Measurements from ENCODE around the gene FNIP2. TPM values are rescaled to one million over a fixed set of nuclear protein-coding genes. Genes with fewer than 3 reads are reported as not detected.

The FNIP2 gene
- total RNA-seq, 1 donor from 2014 or later = 18.5 TPM

GRCh38 chr4:158858410-158859199 is 89.8 kb downstream of the FNIP2 start:
- Mint-ChIP-seq H3K9me3 (ENCODE audit: unreplicated experiment) (peaks cover 3% of the 10 kb centered on the region), H3K4me3 (ENCODE audit: unreplicated experiment) (no peak overlapping the region), H3K36me3 (ENCODE audit: low read depth, unreplicated experiment) (peaks cover 23% of the 10 kb centered on the region), H3K27me3 (ENCODE audit: low read depth, unreplicated experiment) (no peaks in the 10 kb centered on the region), H3K4me1 (ENCODE audit: low read depth, unreplicated experiment) (peaks cover 9% of the 10 kb centered on the region), H3K27ac (ENCODE audit: unreplicated experiment) (no peak overlapping the region)
- H3K27ac ChIP-seq (ENCODE audit: low read depth, low read length) = no peak overlapping the region
- TF ChIP-seq CTCF (IDR thresholded peaks at IDR 0.05; ENCODE audit: insufficient read depth, low read depth, low read length) (no peak), EZH2 (IDR thresholded peaks at IDR 0.05; ENCODE audit: insufficient read depth, low read length) (no peak)
- DNase-seq (ENCODE audit: low read depth) (peak; percentile 23), FAIRE-seq (peak; percentile 32)
- H3K4me3 ChIP-seq (ENCODE audit: insufficient read depth, low read depth, low read length) = no peak overlapping the region
- no peak overlapping the region for H3K9ac ChIP-seq (ENCODE audit: low read length)
- no peak overlapping the region for H3K4me2 ChIP-seq (ENCODE audit: low read length)
- peaks cover 6% of the 10 kb centered on the region for H3K4me1 ChIP-seq (ENCODE audit: insufficient read depth, low read length)
- peaks cover 5% of the 10 kb centered on the region for H3K36me3 ChIP-seq (ENCODE audit: insufficient read depth, low read length)
- no peaks in the 10 kb centered on the region for H3K27me3 ChIP-seq (ENCODE audit: insufficient read depth, low read length)
- no peaks in the 10 kb centered on the region for H4K20me1 ChIP-seq (ENCODE audit: insufficient read depth, low read length)
- no peaks in the 10 kb centered on the region for H3K9me3 ChIP-seq (ENCODE audit: insufficient read depth, low read depth, low read length)
- H2AFZ ChIP-seq (ENCODE audit: low read depth, low read length) = no peak overlapping the region
- no peaks in the 10 kb centered on the region for H3K79me2 ChIP-seq (ENCODE audit: insufficient read depth, low read length)

GRCh38 chr4:158859661-158860060 is 90.8 kb downstream of the FNIP2 start:
- H3K27me3 Mint-ChIP-seq (ENCODE audit: low read depth, unreplicated experiment) = no peaks in the 10 kb centered on the region

More at GRCh38 chr4:158859661-158860060, 90.8 kb downstream of the FNIP2 start:
- H3K4me3 ChIP-seq (ENCODE audit: insufficient read depth, low read depth, low read length) = no peak overlapping the region
- no peak overlapping the region for H3K4me3 Mint-ChIP-seq (ENCODE audit: unreplicated experiment)
- H3K4me1 ChIP-seq (ENCODE audit: insufficient read depth, low read length) = peaks cover 6% of the 10 kb centered on the region
- H3K9me3 Mint-ChIP-seq (ENCODE audit: unreplicated experiment) = peaks cover 3% of the 10 kb centered on the region
- H3K4me2 ChIP-seq (ENCODE audit: low read length) = no peak overlapping the region
- peaks cover 25% of the 10 kb centered on the region for H3K36me3 Mint-ChIP-seq (ENCODE audit: low read depth, unreplicated experiment)
- H3K4me1 Mint-ChIP-seq (ENCODE audit: low read depth, unreplicated experiment) = peaks cover 9% of the 10 kb centered on the region
- DNase-seq (ENCODE audit: low read depth) = peak; percentile 41
- TF ChIP-seq CTCF (IDR thresholded peaks at IDR 0.05; ENCODE audit: insufficient read depth, low read depth, low read length) (no peak), EZH2 (IDR thresholded peaks at IDR 0.05; ENCODE audit: insufficient read depth, low read length) (no peak)
- no peak overlapping the region for H3K27ac ChIP-seq (ENCODE audit: low read depth, low read length)
- H3K27me3 ChIP-seq (ENCODE audit: insufficient read depth, low read length) = no peaks in the 10 kb centered on the region
- H4K20me1 ChIP-seq (ENCODE audit: insufficient read depth, low read length) = no peaks in the 10 kb centered on the region
- H3K79me2 ChIP-seq (ENCODE audit: insufficient read depth, low read length) = no peaks in the 10 kb centered on the region
- H2AFZ ChIP-seq (ENCODE audit: low read depth, low read length) = no peak overlapping the region
- H3K36me3 ChIP-seq (ENCODE audit: insufficient read depth, low read length) = peaks cover 5% of the 10 kb centered on the region
- no peaks in the 10 kb centered on the region for H3K9me3 ChIP-seq (ENCODE audit: insufficient read depth, low read depth, low read length)
- H3K27ac Mint-ChIP-seq (ENCODE audit: unreplicated experiment) = no peak overlapping the region
- no peak for FAIRE-seq
- no peak overlapping the region for H3K9ac ChIP-seq (ENCODE audit: low read length)
